HG02973 (cell line): ENCODE measurements around the gene KLC3.
"Not testable (repeated sequence)": the region's sequence is repeated elsewhere in the genome, so short reads cannot be mapped to it uniquely, and the experiment has no call there.

Experiments used
- ATAC-seq: cut with Tn5 transposase; IDR thresholded peaks from one replicate; pipeline ENCODE4 v1.9.1; 2021; ENCODE audit warnings: moderate library complexity; ENCODE audit not compliant: unreplicated experiment

KLC3 gene

DNA sequence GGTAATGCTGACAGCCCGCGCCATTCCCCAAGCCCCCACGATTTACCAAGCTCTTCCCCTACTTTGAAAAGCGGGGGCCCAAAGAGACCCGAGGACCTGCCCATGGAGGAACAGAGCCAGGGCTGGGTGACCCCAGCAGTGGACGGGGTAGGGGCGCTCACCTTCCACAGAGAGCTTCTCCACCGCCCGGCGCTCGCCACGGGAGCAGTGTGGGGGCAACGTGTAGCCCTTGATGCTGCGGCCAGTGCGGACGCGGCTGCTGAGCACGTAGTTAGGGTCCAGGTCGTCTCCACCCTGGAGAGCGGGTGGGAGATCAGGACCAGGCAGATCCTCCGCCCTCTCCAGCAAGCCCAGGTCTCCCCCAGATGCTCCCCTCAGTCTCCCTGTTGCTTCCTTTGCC lies 25.2 kb upstream of the KLC3 start:
- ATAC-seq = no peak

DNA sequence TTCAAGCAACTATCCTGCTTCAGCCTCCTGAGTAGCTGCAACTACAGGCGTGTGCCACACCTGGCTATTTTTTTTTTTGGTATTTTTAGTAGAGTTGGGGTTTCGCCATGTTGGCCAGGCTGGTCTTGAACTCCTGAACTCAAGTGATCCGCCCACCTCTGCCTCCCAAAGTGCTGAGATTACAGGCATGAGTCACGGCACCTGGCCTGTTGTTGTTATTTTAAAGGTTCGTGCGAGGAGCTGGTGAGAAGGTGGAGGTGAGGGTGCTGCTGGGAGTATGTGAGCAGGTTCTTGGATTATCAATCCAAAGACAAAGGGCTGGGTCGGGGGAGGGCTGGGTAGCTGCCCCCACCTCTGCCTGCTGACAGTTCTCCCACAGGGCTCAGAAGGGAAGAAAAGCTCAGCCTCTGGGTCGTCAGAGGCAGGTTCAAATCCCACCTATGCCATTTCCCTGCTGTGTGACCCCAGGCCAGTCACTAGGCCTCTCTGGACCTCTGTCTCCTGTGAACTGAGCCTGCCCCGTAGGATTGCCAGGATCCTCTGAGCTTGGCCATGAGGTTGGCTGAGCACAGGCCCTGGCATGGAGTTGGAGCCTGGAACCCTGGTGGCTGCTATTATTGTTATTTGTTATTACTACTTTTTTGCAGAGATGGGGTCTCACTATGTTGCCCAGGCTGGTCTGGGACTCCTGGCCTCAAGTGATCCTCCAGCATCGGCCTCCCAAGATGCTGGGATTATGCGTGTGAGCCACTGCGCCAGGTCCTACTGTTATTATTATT lies 19.4 kb upstream of the KLC3 start:
- ATAC-seq = no peak

DNA sequence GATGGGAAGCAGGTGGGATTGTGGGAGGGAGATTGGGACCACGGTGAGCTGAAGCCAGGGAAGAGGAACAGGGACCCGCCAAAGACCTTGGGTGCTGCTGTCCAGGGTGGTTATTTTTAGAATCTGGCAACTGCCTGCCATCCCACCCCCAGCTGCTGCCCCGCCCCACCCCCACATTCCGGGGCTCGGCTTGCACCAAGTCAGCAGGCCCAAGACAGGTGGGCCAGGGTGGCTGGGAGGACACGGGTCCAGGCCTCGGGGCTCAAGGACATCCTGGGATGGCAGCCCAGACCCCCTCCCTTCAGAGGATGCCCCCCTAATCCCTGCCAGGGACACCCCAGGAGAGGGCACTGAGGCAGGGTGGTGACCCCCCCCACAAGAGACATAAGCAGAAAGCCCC lies 18.7 kb upstream of the KLC3 start:
- ATAC-seq = no peak

DNA sequence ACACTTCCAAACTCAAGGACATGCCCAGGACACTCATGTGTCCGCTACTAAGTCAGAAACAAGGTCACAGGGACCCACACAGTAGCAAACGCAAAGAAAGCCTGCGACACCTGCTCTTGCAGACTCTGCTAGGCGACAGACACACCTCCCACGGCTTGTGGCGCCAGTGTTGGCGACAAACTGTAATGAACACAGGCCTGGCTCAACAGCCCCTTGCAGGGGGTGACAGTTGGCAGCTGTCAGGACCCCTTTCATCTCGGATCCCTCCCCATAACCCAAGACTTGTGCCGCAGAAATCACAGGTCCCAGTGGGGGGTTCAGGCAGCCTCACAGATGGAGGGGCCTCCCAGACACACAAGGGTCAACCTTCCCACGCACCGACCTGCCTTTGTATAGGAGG lies 18.2 kb upstream of the KLC3 start:
- no peak for ATAC-seq

DNA sequence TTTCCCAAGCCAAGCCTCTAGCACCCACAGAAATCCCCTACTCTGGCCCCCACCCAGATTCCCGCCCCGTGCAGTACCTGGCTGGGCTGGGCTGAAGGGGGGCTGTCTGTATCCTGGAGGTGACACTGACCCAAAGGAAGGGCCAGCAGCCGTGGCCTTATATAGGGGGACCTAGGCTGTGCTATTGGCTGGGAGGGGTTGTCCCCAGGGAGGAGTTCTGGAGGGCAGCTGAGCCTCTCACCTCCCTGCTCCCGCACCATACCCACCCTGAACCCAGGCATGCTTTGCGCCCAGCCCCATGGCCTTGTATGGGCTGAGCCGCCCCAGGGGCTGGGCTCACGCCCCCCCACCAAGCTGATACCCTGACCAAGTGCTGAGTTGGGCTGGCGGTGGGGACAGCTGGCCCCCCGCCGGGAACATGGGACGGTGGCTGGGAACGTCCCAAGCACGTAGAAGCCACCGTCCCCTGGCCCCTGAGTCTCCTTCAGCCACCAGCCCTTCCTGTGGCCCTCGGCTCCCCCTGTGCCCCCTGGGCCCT lies 17.7 kb upstream of the KLC3 start, which contains the start of gene CKM:
Gene CKM, minus strand, starts transcription at position 132 of the 538 bp plus-strand sequence. CDS start 3,162 bp downstream, outside the sequence.
- no peak for ATAC-seq

DNA sequence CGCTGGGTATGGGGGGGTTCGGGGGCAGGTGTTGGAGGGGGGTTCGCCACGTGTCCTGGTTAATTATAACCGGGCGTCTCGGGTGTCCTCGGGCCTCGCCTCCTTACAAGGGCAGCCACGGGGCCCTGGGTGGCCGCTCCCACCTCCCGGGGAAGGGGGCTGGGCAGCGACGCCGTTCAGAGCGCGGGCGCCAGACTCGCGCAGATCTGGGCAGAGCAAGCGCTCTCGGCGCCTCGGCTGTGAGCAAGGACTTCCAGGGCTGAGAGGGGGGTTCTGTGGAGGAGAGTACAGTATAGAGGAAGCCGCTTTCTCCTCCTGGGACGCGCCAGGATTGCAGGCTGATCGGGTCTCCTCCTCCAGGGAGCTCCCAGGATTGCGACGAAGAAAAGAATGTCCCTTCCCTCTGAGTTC lies 16.9 kb upstream of the KLC3 start:
- no peak for ATAC-seq

DNA sequence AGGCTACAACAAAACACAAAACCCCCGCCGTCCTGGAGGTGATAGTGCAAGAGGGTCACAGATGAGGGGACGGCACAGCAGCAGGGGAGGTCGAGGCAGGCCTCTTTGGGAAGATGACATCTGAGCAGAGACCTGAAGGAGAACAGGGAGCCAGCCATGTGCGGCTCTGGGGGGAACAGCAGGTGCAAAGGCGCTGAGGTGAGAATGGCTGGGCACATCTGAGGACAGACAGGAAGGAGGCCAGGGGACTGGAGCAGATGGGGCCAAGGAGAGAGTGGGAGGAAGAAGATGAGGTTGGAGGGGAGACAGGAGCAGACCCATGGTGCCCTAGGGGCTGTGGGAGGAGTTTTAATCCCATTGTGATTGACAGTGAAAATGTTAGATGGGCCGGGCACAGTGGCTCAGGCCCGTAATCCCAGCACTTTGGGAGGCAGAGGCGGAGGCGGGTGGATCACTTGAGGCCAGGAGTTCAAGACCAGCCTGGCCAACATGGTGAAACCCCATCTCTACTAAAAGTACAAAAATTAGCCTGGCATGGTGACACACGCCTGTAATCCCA lies 16.1 kb upstream of the KLC3 start:
- no peak for ATAC-seq

DNA sequence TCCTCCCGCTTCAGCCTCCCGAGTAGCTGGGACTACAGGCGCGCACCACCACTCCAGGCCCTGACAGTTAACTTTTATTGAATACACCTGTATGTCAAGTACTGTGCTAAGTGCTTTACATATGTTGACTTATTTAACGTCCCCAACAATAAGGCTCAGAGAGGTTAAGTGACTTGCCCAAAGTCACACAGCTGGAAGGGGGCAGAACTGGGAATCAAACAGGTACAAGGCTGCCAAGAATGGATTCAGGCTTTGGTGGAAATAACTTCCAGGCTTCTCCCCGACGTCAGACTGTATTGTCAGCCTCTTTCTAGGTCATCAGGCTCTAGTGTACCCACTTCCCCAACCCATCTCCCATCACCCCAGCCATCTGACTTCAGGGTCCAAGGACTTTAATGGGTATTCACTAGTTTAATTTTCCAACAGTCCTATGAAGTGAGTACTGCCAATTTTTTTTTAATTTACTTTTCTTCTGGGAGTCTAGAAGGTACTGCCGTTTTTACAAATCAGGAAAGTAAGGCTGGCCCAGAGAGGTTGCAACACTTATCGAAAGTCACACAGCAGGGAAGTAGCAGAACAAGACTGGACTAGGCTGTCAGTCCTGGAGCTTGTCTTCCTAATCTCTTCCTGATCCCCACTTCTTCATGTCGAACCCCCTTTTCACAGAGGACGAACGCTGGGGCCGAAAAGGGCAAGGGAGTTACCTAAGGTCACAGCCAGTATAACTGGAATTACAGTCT lies 13.0 kb upstream of the KLC3 start:
- ATAC-seq = no peak

DNA sequence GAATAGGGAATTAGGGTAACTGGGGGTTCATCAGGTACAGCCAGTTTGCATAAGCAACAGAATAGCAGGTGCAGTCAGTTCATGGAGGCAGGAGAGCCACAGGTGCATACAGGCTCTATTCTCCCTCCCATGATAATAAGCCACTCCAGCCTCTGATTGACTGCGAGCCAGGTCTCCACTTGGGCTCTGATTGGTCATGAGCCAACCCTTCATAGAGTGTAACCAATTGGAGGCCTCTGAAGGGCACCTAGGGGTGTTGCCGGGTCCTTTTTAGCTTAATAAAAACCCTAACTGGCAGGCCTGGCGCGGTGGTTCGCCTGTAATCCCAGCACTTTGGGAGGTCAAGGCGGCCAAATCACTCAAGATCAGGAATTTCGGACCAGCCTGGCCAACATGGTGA lies 9.1 kb upstream of the KLC3 start:
- no peak for ATAC-seq

DNA sequence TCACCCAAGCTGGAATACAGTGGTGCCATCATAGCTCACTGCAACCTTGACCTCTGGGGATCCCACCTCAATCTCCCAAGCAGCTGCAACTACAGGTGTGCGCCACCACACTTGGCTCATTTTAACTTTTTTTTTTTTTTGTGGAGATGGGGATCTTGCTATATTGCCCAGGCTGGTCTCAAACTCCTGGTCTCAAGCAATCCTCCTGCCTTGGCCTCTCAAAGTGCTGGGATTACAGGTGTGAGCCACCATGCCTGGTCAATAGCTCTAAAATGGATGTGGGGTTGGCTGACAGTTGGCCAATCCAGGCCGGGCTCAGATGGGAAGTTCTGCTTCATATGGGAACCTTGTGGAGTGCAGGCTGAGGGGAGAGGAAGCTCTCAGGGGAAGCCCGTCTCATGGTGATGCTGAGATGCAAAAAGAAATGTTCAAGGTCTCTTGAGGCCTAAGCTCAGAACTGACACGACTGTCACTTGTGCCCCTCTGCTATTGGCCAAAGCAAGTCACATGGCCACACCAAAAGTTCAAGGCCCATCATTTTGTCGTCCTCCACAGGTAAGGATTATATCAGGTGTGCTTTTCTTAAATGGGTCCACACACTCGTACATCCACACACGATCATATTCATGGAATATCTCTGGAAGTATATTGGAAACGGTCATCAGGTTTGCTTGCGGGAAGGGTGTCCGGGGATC lies 6.8 kb upstream of the KLC3 start:
- no peak for ATAC-seq

DNA sequence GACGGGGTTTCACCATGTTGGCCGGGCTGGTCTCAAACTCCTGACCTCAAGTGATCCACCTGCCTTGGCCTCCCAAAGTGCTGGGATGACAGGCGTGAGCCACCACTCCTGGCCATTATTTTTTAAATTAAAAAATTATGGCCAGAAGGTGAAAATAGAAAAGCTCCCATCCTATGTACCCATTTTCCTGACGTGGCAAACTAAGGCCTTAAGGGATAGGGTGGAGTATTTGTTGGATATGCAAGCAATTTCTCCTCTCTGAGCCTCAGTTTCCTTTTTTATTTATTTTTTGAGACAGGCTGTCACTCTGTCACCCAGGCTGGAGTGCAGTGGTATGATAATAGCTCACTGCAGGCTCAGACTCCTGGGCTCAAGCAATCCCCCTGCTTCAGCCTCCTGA lies 5.7 kb upstream of the KLC3 start:
- ATAC-seq = not testable (repeated sequence)

DNA sequence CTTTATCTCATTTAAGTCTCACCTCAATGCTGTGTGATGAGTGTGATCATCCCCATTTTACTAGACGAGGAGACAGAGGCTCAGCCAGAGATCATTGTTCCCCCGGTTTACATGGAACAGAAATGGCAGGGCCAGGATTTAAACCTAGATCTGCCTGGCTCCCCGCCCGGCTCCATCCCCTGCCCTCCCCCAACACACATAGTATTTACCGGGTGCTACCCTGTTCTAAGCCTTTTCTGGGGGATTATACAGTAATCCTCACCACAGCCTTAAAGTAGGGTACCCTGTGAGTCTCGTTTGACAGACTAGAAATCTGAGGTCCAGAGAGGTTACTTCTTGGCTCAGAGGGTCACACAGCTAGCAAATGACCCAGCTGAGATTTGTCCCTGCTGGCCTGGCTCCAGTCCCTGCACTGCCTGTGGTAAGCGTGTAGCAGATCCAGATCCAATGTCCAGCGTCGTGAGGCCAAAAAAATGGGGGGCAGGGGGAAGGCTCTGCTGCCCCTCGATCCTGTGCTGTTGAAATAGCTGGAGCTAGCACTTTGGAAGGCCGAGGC lies 3.8 kb upstream of the KLC3 start:
- ATAC-seq = no peak

DNA sequence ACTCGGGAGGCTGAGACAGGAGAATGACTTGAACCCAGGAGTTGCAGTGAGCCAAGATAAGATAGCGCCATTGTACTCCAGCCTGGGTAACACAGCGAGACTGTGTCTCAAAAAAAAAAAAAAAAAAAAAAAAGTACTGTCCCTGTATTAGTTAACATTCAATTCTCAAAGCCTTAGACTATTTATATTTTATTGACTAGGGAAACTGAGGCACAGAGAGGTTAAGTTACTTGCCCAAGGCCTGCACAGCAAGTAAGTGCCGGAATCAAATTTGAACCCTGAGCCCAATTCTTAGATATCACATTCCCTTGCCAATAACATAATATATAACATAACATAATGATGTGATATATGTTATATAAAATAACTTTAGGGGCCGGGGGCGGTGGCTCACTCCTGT lies 921 bp upstream of the KLC3 start:
- ATAC-seq = no peak

DNA sequence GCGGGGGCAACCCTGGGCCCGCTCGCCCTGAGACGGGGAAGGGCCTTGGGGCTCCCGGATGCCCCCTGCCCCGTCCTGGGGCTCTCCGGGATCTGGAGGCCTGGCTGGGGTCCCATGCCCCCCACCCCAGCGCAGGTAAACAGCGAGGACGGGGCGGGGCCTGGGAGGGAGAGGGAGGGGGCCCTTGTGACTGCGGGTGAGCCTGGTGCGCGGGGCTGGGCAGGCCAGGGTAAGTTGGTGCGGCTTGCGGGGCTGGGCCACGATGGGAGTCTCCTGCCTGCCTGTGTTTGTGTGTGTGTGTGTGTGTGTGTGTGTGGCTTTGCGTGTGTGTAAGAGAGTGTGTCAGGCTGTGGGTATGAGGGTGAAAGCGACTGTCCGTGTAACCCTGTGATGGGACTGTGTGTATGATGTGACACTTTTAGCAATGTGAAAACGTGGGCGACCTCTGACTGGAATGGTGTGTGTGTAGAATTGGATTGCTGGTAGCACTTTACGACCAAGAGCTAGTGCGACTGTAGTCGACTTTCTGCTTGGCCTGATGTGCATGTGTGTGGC lies 426 bp downstream of the KLC3 start:
- no peak for ATAC-seq

DNA sequence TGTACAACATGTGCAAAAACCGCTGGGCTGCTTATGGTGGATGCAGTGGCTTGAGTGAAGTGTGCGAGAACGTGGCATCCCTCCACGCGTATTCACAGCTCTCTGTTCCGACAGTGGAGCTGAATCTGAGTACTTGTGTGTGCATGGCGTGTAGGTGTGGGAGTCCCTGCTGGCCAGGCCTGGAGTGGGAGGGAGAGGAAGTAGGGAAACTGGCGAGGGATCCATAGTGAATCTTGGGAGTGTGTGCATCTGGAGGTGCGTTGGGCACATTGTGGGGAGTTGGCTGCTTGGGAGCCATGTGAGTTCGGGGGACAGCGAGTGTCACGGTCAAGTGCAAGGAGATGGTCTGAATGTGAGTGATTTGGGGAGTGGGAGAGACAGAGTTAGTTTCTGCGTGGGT lies 2.4 kb downstream of the KLC3 start:
- ATAC-seq = no peak

DNA sequence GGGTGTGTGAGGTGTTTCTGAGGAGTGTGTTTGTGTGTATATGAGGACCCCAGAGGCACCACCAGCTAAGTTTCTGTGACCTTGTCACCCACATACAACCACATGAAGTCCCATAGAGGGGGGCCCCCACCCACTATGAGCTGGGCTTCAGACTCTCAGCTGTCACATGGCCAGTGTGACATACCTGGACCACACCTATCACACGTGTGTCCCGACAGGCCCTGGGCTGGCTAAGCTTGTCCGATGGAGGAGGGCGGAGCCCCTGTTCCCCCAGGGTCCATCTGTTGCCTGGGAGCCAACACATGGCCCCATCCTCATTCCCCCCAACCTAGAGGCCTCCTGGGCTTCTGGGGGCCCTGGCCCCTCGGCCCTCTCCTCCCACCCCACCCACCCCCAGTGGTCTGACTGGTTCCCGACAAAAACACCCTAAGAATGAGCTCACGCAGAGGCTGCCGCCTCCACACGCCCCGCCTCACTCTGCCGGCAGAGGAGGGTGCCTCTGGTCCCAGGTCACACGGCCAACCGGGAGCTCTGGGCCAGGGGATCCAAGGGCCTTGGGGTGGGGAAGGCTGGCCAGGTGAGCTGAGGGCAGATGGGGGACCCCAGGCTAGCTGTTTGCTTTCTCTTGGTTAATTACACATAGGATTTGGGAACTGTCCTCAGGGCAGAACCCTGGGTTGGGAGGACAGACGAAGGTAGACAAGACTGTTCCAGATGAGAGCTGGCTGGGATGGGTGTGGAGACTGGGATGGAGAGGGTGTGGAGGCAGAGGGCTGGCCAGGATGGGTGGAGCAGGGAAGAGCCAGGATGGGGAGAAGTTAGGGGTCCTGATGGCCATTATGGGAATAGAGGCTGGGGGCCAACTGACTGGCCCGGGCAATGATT lies 4.3 kb downstream of the KLC3 start:
- no peak for ATAC-seq

DNA sequence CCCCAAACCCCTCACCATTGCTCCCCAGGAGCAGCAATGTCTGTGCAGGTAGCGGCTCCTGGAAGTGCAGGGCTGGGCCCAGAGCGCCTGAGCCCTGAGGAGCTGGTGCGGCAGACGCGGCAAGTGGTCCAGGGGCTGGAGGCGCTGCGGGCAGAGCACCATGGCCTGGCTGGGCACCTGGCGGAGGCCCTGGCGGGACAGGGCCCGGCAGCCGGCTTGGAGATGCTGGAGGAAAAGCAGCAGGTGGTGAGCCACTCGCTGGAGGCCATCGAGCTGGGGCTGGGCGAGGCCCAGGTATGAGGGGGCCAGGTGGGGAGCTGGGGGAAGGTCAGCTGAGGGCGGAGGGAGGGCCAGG lies 4.9 kb downstream of the KLC3 start:
- ATAC-seq = no peak

DNA sequence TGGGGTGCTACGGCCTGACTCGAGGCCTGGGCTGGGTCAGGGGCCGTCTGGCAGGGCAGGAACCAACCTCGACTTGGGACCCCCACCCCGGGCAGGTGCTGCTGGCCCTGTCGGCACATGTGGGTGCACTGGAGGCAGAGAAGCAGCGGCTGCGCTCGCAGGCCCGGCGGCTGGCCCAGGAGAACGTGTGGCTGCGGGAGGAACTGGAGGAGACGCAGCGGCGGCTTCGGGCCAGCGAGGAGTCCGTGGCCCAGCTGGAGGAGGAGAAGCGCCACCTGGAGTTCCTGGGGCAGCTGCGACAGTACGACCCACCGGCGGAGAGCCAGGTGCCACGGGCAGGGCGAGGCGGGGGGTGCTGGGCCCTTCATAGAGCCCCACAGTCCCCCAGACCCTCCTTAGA lies 5.9 kb downstream of the KLC3 start:
- no peak for ATAC-seq

DNA sequence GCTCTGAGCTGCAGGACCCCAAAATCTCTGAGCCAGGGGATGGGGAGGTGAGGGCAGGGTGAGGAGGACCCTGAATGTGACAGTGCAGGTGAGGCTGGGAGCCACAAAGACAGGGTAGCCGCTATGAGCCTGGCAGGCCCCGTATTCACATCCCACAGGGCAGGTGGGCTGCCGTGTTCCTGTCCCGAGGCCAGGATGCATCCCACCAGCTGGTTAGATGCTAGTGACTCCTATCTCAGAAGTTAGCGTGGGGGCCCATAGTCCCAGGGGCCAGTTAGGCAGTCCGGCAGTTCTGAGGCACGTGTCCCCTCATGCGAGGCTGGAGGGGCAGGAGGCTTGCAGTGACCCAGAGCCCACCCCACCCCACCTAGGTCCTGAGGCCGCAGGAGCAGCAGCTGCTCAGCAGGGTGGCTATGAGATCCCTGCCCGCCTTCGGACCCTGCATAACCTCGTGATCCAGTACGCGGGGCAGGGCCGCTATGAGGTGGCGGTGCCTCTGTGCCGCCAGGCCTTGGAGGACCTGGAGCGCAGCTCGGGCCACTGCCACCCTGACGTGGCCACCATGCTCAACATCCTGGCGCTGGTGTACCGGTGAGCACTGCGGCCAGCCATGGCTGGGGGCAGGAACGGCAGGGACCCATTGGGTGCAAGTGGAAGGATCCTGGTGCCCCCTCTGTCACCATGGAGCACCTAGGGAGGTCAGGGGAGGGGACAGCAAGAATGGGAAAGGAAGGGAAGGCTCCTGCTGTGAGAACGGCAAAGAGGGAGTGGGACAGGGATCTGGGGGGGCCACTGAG lies 7.2 kb downstream of the KLC3 start:
- ATAC-seq = no peak
